ENCODE measurements around the gene MYO18A.

MYO18A gene

GRCh38 chr17:29163563-29163962 lies 16.6 kb downstream of the MYO18A start:
- H3K4me3 ChIP-seq (ENCODE audit: low read depth, low read length): no peak overlapping the region
- TF ChIP-seq CTCF (IDR thresholded peaks at IDR 0.05; ENCODE audit: borderline replicate concordance, insufficient read depth, low read depth, low read length): no peak

GRCh38 chr17:29162909-29163341 lies 17.3 kb downstream of the MYO18A start:
- no peak overlapping the region for H3K4me3 ChIP-seq (ENCODE audit: low read depth, low read length)
- no peak for TF ChIP-seq CTCF (IDR thresholded peaks at IDR 0.05; ENCODE audit: borderline replicate concordance, insufficient read depth, low read depth, low read length)

GRCh38 chr17:29162082-29162908 lies 17.9 kb downstream of the MYO18A start:
- no peak for TF ChIP-seq CTCF (IDR thresholded peaks at IDR 0.05; ENCODE audit: borderline replicate concordance, insufficient read depth, low read depth, low read length)
- no peak overlapping the region for H3K4me3 ChIP-seq (ENCODE audit: low read depth, low read length)

GRCh38 chr17:29160253-29160652 lies 19.9 kb downstream of the MYO18A start:
- no peak overlapping the region for H3K4me3 ChIP-seq (ENCODE audit: low read depth, low read length)
- no peak for TF ChIP-seq CTCF (IDR thresholded peaks at IDR 0.05; ENCODE audit: borderline replicate concordance, insufficient read depth, low read depth, low read length)

- no peak for TF ChIP-seq CTCF (IDR thresholded peaks at IDR 0.05; ENCODE audit: borderline replicate concordance, insufficient read depth, low read depth, low read length)
- no peak overlapping the region for H3K4me3 ChIP-seq (ENCODE audit: low read depth, low read length)
Measured at GRCh38 chr17:29159306-29159860, 20.8 kb downstream of the MYO18A start.

- no peak for TF ChIP-seq CTCF (IDR thresholded peaks at IDR 0.05; ENCODE audit: borderline replicate concordance, insufficient read depth, low read depth, low read length)
- H3K4me3 ChIP-seq (ENCODE audit: low read depth, low read length): no peak overlapping the region
Measured at GRCh38 chr17:29158488-29159275, 21.5 kb downstream of the MYO18A start.
